Epithelial cell of esophagus (primary cell): ENCODE results near the gene TNRC18.

Experiments
- DNase-seq: peaks from one replicate; pipeline ENCODE4 v3.0.0; 2010; ENCODE audit warnings: low read depth
- H3K4me3 ChIP-seq: 2 replicates; pipeline ENCODE4 v1.5.1; 2011; ENCODE audit warnings: mild to moderate bottlenecking, low read length, control low read depth
- CTCF ChIP-seq: IDR thresholded peaks from 2 replicates; pipeline ENCODE4 v1.5.1; 2011; ENCODE audit warnings: low read depth, mild to moderate bottlenecking, low read length, control low read depth, inconsistent platforms; ENCODE audit not compliant: insufficient read depth; ENCODE audit errors: missing control alignments

TNRC18 gene

GRCh38 chr7:5382281-5382892 lies 41.2 kb downstream of the TNRC18 start:
- H3K4me3 ChIP-seq = no peak overlapping the region
- DNase-seq = no peak
- no peak for TF ChIP-seq CTCF

- TF ChIP-seq CTCF = no peak
- no peak for DNase-seq
- no peak overlapping the region for H3K4me3 ChIP-seq
Observed at GRCh38 chr7:5381071-5381772, 42.4 kb downstream of the TNRC18 start.

- no peak for DNase-seq
- TF ChIP-seq CTCF = no peak
- no peak overlapping the region for H3K4me3 ChIP-seq
Observed at GRCh38 chr7:5380350-5381070, 43.1 kb downstream of the TNRC18 start.

GRCh38 chr7:5379546-5379945 lies 44.1 kb downstream of the TNRC18 start:
- no peak overlapping the region for H3K4me3 ChIP-seq
- DNase-seq = no peak

GRCh38 chr7:5377816-5378215 lies 45.8 kb downstream of the TNRC18 start:
- TF ChIP-seq CTCF = no peak
- H3K4me3 ChIP-seq = no peak overlapping the region
- no peak for DNase-seq

More at GRCh38 chr7:5379546-5379945, 44.1 kb downstream of the TNRC18 start:
- TF ChIP-seq CTCF = no peak

GRCh38 chr7:5377279-5377678 lies 46.4 kb downstream of the TNRC18 start:
- no peak for DNase-seq
- TF ChIP-seq CTCF = no peak

More at GRCh38 chr7:5377279-5377678, 46.4 kb downstream of the TNRC18 start:
- H3K4me3 ChIP-seq = no peak overlapping the region
